ENCODE results near the gene S1PR2.
"Not testable (repeated sequence)": the region's sequence is repeated elsewhere in the genome, so short reads cannot be mapped to it uniquely, and the experiment has no call there.

S1PR2 gene

DNA sequence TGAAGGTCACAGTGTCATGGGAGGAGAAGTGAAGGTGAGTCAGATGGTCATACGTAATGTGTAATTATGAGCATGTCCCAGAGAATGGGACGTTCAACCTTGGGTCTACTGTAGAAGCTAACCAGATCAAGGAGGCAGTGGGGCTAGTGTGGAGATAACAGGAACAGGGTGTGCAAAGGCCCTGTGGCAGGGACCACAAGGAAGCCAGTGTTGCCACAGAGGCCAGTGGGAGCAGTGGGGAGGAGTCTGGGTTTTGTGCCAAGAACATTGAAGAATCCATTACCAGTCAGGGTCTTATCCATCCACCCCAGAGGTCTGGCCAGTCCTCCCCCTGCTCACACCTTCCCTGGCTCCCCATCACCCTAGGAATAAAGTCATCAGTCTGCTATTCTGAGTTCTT, 24.2 kb upstream of the S1PR2 start:
- H3K27ac ChIP-seq (ENCODE audit: low read depth, low read length), result no peak overlapping the region
- peaks cover 22 to 50% of the 10 kb centered on the region in 2 donors for H3K36me3 ChIP-seq (ENCODE audit: control insufficient read depth in 1 of 2, insufficient read depth in 2 of 2, low read length in 2 of 2)
- no peak overlapping the region for H3K9ac ChIP-seq (ENCODE audit: low read depth in 1 of 2, low read length in 2 of 2)
- peaks cover 15 to 18% of the 10 kb centered on the region in 2 donors for H3K4me1 ChIP-seq (ENCODE audit: control insufficient read depth in 1 of 2, insufficient read depth in 2 of 2, low read length in 2 of 2)
- no peaks in the 10 kb centered on the region for H3K9me3 ChIP-seq (ENCODE audit: control insufficient read depth in 1 of 2, low read length in 2 of 2)
- no peaks in the 10 kb centered on the region for H3K27me3 ChIP-seq (ENCODE audit: control insufficient read depth in 1 of 2, insufficient read depth in 2 of 2, low read length in 2 of 2)
- no peak overlapping the region for H3K4me3 ChIP-seq (ENCODE audit: low read depth in 1 of 2, low read length in 2 of 2)

DNA sequence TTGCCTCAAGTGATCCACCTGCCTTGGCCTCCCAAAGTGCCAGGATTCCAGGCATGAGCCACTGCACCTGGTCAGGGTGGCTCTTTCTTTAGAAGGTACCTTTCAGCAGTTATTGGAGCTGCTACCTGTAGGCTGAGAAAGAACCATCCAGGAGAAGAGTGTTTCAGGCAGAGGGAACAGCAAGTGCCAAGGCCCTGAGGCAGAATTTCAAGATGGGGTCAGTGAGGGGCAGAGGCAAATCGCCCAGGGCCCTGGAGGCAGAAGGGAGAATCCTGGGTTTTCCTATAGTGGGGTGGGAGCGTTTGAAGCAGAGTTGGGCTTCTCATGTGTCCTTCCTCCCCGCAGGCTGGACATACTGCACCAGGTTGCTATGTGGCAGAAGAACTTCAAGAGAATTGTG, 23.1 kb upstream of the S1PR2 start:
- H3K9me3 ChIP-seq (ENCODE audit: control insufficient read depth in 1 of 2, low read length in 2 of 2), result no peaks in the 10 kb centered on the region
- H3K4me3 ChIP-seq (ENCODE audit: low read depth in 1 of 2, low read length in 2 of 2), result no peak overlapping the region
- no peak overlapping the region for H3K9ac ChIP-seq (ENCODE audit: low read depth in 1 of 2, low read length in 2 of 2)
- H3K27ac ChIP-seq (ENCODE audit: low read depth, low read length), result no peak overlapping the region
- H3K4me1 ChIP-seq (ENCODE audit: control insufficient read depth in 1 of 2, insufficient read depth in 2 of 2, low read length in 2 of 2), result peaks cover 10 to 14% of the 10 kb centered on the region in 2 donors
- H3K27me3 ChIP-seq (ENCODE audit: control insufficient read depth in 1 of 2, insufficient read depth in 2 of 2, low read length in 2 of 2), result no peaks in the 10 kb centered on the region
- H3K36me3 ChIP-seq (ENCODE audit: control insufficient read depth in 1 of 2, insufficient read depth in 2 of 2, low read length in 2 of 2), result peaks cover 22 to 42% of the 10 kb centered on the region in 2 donors

DNA sequence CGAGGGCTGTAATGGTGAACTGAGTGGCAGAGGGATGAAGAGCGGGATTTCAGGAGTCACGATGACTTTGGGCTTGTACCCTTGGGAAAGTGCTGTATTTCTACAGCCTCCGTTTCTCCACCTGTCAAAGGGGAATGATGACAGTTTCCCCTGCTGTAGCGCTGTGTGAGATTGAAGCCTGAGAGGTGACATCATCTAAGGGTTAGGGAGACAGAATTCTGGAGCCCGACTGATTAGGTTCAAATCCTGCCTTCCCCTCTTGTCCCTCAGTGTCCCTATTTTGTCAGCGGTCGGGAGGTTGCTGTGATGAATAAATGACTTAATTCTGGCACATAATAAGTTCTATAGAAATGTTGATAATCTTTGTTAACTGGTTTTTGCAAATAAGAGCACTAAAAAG, 21.6 kb upstream of the S1PR2 start:
- H3K4me3 ChIP-seq (ENCODE audit: low read depth in 1 of 2, low read length in 2 of 2), result peak overlapping the region; percentile 78 to 82
- H3K9ac ChIP-seq (ENCODE audit: low read depth in 1 of 2, low read length in 2 of 2), result peak overlapping the region; percentile 71 to 73
- H3K27ac ChIP-seq (ENCODE audit: low read depth, low read length), result no peak overlapping the region
- H3K36me3 ChIP-seq (ENCODE audit: control insufficient read depth in 1 of 2, insufficient read depth in 2 of 2, low read length in 2 of 2), result peaks cover 14 to 28% of the 10 kb centered on the region in 2 donors
- peaks cover 10 to 14% of the 10 kb centered on the region in 2 donors for H3K4me1 ChIP-seq (ENCODE audit: control insufficient read depth in 1 of 2, insufficient read depth in 2 of 2, low read length in 2 of 2)
- H3K9me3 ChIP-seq (ENCODE audit: control insufficient read depth in 1 of 2, low read length in 2 of 2), result no peaks in the 10 kb centered on the region
- no peaks in the 10 kb centered on the region for H3K27me3 ChIP-seq (ENCODE audit: control insufficient read depth in 1 of 2, insufficient read depth in 2 of 2, low read length in 2 of 2)

DNA sequence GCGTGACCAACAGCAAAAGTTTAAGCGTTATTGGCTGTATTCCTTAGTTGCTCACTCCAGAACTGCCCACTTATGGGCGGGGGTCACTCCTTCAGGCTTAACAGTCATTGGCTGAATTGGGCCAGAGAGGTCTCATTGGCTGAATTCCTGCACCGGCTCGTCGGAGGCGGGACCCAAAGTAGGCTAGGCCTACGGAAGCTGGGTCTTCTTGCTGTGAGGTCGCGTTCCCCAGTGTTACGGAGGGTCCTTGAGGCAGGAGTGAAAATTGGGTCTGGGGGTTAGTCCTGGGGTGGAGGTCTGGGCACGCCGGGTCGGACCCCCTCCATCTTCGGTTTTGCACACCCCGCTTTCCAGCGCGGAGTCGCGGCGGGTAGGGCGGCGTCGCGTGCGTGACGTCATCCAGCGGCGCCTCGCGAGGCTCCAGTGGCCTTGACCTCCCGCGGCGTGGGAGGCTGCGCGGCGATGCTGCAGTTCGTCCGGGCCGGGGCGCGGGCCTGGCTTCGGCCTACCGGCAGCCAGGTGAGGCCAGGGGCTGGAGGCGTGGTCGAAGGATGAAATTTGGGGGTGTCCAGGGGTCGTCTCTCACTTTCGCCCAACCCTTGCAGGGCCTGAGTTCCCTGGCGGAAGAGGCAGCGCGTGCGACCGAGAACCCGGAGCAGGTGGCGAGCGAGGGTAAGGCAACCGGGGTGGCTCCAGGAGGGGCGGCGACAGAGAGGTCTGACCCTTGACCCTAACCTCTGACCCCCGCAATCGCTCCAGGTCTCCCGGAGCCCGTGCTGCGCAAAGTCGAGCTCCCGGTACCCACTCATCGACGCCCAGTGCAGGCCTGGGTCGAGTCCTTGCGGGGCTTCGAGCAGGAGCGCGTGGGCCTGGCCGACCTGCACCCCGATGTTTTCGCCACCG, 20.9 kb upstream of the S1PR2 start, which contains the start of gene MRPL4:
Gene MRPL4 (plus strand): TSS at position 423 of the 903 bp plus-strand sequence. CDS start 40 bp downstream, at position 463.
- peaks cover 10 to 14% of the 10 kb centered on the region in 2 donors for H3K4me1 ChIP-seq (ENCODE audit: control insufficient read depth in 1 of 2, insufficient read depth in 2 of 2, low read length in 2 of 2)
- H3K9ac ChIP-seq (ENCODE audit: low read depth in 1 of 2, low read length in 2 of 2), result peak within 1 kb of the TSS; percentile 71 to 73
- H3K36me3 ChIP-seq (ENCODE audit: control insufficient read depth in 1 of 2, insufficient read depth in 2 of 2, low read length in 2 of 2), result peaks cover 11 to 21% of the 10 kb centered on the region in 2 donors
- H3K27ac ChIP-seq (ENCODE audit: low read depth, low read length), result peak within 1 kb of the TSS; percentile 85
- no peaks in the 10 kb centered on the region for H3K9me3 ChIP-seq (ENCODE audit: control insufficient read depth in 1 of 2, low read length in 2 of 2)
- H3K4me3 ChIP-seq (ENCODE audit: low read depth in 1 of 2, low read length in 2 of 2), result peak within 1 kb of the TSS; percentile 78 to 82
- no peaks in the 10 kb centered on the region for H3K27me3 ChIP-seq (ENCODE audit: control insufficient read depth in 1 of 2, insufficient read depth in 2 of 2, low read length in 2 of 2)

DNA sequence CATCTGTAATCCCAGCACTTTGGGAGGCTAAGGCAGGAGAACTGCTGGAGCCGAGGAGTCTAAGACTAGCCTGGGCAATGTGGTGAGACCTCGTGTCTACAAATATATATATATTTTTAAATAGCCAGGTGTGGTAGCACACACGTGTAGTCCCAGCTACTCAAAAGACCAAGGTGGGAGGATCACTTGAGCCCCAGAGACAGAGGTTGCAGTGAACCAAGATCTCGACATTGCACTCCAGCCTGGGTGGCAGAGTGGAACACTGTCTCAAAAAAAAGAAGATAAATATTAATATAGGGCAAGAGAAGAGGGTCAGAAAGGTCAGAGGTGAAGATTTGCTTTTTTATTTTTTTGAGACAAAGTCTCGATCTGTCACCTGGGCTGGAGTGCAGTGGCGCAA, 15.4 kb upstream of the S1PR2 start:
- Histone ChIP-seq H3K27me3 (ENCODE audit: control insufficient read depth in 1 of 2, insufficient read depth in 2 of 2, low read length in 2 of 2) (no peaks in the 10 kb centered on the region), H3K9me3 (ENCODE audit: control insufficient read depth in 1 of 2, low read length in 2 of 2) (no peaks in the 10 kb centered on the region), H3K9ac (ENCODE audit: low read depth in 1 of 2, low read length in 2 of 2) (no peak overlapping the region), H3K4me3 (ENCODE audit: low read depth in 1 of 2, low read length in 2 of 2) (no peak overlapping the region), H3K4me1 (ENCODE audit: control insufficient read depth in 1 of 2, insufficient read depth in 2 of 2, low read length in 2 of 2) (peaks cover 4 to 6% of the 10 kb centered on the region in 2 donors), H3K27ac (ENCODE audit: low read depth, low read length) (no peak overlapping the region), H3K36me3 (ENCODE audit: control insufficient read depth in 1 of 2, insufficient read depth in 2 of 2, low read length in 2 of 2) (no peaks in the 10 kb centered on the region)

DNA sequence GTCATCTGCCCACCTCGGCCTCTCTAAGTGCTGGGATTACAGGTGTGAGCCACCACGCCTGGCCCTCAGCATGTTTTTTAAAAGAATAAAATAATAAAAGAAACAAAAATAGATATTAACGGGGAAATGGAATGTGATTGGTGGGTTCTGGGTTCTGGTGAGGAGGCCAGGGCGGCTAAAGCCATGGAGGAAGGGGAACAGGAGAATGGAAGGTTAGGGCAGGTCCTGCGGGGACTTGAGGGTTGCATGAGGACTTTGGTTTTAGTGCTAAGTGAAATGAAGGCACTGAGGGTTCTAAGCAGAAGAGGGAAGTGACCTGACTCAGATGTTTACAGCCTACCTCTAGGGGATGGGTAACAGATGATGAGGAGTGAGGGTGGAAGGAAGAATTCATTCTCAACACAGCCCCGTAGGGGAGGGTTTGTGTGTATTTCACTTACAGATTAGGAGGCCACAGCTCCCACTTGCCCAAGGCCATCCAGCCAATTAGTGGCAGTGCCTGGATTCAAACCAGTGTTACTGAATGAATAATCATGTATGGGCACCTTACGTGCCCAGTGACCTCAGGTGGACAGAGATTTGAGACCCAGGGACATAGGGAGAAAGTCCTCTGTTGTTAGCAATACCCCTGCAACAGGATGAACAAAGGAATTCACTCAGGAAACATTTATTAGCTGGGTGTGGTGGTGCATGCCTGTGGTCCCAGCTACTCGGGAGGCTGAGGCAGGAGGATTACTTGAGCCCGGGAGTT, 14.2 kb upstream of the S1PR2 start:
- H3K27ac ChIP-seq (ENCODE audit: low read depth, low read length), result no peak overlapping the region
- H3K27me3 ChIP-seq (ENCODE audit: control insufficient read depth in 1 of 2, insufficient read depth in 2 of 2, low read length in 2 of 2), result no peaks in the 10 kb centered on the region
- no peaks in the 10 kb centered on the region for H3K4me1 ChIP-seq (ENCODE audit: control insufficient read depth in 1 of 2, insufficient read depth in 2 of 2, low read length in 2 of 2)
- no peak overlapping the region for H3K4me3 ChIP-seq (ENCODE audit: low read depth in 1 of 2, low read length in 2 of 2)
- H3K9me3 ChIP-seq (ENCODE audit: control insufficient read depth in 1 of 2, low read length in 2 of 2), result no peaks in the 10 kb centered on the region
- no peaks in the 10 kb centered on the region for H3K36me3 ChIP-seq (ENCODE audit: control insufficient read depth in 1 of 2, insufficient read depth in 2 of 2, low read length in 2 of 2)
- no peak overlapping the region for H3K9ac ChIP-seq (ENCODE audit: low read depth in 1 of 2, low read length in 2 of 2)

DNA sequence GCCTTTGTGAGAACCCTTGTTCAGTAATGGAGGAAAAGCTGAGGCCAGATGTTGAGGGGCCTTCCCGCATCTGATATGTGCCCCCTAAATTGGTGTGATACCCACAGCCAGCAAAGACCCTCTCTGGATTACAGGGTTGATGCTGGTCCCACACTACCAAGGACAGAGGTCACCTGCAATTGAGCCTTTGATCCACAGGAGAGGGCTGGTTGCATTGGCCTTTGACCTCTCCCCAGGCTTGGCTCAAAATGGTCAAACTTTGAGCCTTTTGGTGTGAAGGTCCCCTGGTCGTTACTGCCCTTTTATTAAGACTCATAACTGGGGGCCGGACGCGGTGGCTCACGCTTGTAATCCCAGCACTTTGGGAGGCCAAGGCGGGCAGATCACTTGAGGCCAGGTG, 12.5 kb upstream of the S1PR2 start:
- Histone ChIP-seq H3K27ac (ENCODE audit: low read depth, low read length) (no peak overlapping the region), H3K4me3 (ENCODE audit: low read depth in 1 of 2, low read length in 2 of 2) (no peak overlapping the region), H3K4me1 (ENCODE audit: control insufficient read depth in 1 of 2, insufficient read depth in 2 of 2, low read length in 2 of 2) (no peaks in the 10 kb centered on the region), H3K9ac (ENCODE audit: low read depth in 1 of 2, low read length in 2 of 2) (no peak overlapping the region), H3K36me3 (ENCODE audit: control insufficient read depth in 1 of 2, insufficient read depth in 2 of 2, low read length in 2 of 2) (no peaks in the 10 kb centered on the region), H3K9me3 (ENCODE audit: control insufficient read depth in 1 of 2, low read length in 2 of 2) (no peaks in the 10 kb centered on the region), H3K27me3 (ENCODE audit: control insufficient read depth in 1 of 2, insufficient read depth in 2 of 2, low read length in 2 of 2) (no peaks in the 10 kb centered on the region)

DNA sequence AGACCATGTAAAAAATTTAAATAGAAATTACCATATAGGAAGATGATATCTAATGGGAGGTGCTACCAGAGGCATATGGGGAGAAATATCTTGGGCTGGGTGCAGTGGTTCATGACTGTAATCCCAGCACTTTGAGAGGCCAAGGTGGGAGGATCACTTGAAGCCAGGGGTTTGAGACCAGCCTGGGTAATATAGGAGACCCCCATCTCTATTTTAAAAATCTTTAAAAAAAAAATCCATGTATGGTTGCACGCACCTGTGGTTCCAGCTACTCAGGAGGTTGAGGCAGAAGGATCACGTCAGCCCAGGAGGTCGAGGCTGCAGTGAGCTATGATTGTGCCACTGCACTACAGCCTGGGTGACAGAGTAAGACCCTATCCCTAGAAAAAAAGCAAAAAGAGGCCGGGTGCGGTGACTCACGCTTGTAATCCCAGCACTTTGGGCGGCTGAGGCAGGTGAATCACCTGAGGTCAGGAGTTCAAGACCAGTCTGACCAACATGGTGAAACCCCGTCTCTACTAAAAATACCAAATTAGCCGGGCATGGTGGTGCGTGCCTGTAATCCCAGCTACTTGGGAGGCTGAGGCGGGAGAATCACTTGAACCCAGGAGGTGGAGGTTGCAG, 10.8 kb upstream of the S1PR2 start:
- not testable (repeated sequence) for H3K27me3 ChIP-seq (ENCODE audit: control insufficient read depth in 1 of 2, insufficient read depth in 2 of 2, low read length in 2 of 2); H3K9ac ChIP-seq (ENCODE audit: low read depth in 1 of 2, low read length in 2 of 2); H3K27ac ChIP-seq (ENCODE audit: low read depth, low read length); H3K4me3 ChIP-seq (ENCODE audit: low read depth in 1 of 2, low read length in 2 of 2); H3K36me3 ChIP-seq (ENCODE audit: control insufficient read depth in 1 of 2, insufficient read depth in 2 of 2, low read length in 2 of 2); H3K9me3 ChIP-seq (ENCODE audit: control insufficient read depth in 1 of 2, low read length in 2 of 2); H3K4me1 ChIP-seq (ENCODE audit: control insufficient read depth in 1 of 2, insufficient read depth in 2 of 2, low read length in 2 of 2)

DNA sequence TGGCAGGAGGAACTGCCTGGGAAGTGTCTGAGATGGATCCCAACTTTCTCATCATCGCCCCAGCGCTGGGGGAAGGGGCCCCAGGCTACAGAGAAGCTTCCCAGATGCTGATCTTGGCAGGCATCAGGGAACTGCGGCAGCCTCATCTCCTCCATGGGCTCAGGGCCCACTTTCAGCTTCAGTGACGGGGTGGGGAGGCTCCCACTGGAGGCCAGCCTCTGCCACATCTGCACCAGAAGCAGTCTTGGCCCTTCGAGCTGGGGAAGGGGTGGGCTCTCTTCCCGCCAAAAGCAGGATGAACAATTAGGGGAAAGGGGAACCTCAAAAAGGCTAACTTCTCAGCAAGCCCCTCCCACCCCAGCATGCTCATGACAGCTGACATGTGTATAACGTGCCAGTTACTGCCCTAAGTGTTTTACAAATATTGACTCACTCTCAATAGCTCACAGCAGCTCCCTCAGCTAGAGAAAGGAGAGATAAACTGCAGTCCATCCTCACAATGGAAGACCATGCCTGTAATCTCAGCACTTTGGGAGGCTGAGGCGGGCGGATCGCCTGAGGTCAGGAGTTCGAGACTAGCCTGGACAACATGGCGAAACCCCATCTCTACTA, 7.1 kb upstream of the S1PR2 start:
- Histone ChIP-seq H3K9me3 (ENCODE audit: control insufficient read depth in 1 of 2, low read length in 2 of 2) (no peaks in the 10 kb centered on the region), H3K36me3 (ENCODE audit: control insufficient read depth in 1 of 2, insufficient read depth in 2 of 2, low read length in 2 of 2) (no peaks in the 10 kb centered on the region), H3K27ac (ENCODE audit: low read depth, low read length) (no peak overlapping the region), H3K27me3 (ENCODE audit: control insufficient read depth in 1 of 2, insufficient read depth in 2 of 2, low read length in 2 of 2) (no peaks in the 10 kb centered on the region), H3K4me3 (ENCODE audit: low read depth in 1 of 2, low read length in 2 of 2) (no peak overlapping the region), H3K9ac (ENCODE audit: low read depth in 1 of 2, low read length in 2 of 2) (no peak overlapping the region), H3K4me1 (ENCODE audit: control insufficient read depth in 1 of 2, insufficient read depth in 2 of 2, low read length in 2 of 2) (peaks cover 0 to 4% of the 10 kb centered on the region in 2 donors)

Measured in duodenal mucosa (tissue), 2 donors.